GM18858 (cell line): Measurements from ENCODE around the gene MAP3K5.
A peak's percentile ranks its signal among the peaks of the same experiment; 100 is the strongest.
"Not testable (repeated sequence)": the region's sequence is repeated elsewhere in the genome, so short reads cannot be mapped to it uniquely, and the experiment has no call there.

ENCODE experiments used
- ATAC-seq: cut with Tn5 transposase; IDR thresholded peaks from one replicate; pipeline ENCODE4 v1.9.1; 2021; ENCODE audit not compliant: unreplicated experiment

Gene MAP3K5

GRCh38 chr6:136612666-136613389, 179.4 kb downstream of the MAP3K5 start:
- ATAC-seq: no peak

- ATAC-seq: no peak
These were observed 180.5 kb downstream of the MAP3K5 start for GRCh38 chr6:136611746-136612145.

GRCh38 chr6:136611133-136611532, 181.1 kb downstream of the MAP3K5 start:
- no peak for ATAC-seq

- no peak for ATAC-seq
These were observed 182.2 kb downstream of the MAP3K5 start for GRCh38 chr6:136609873-136610706.

GRCh38 chr6:136608991-136609390, 183.3 kb downstream of the MAP3K5 start:
- ATAC-seq: no peak

- peak; percentile 77 for ATAC-seq
These were observed 184.1 kb downstream of the MAP3K5 start for GRCh38 chr6:136607932-136608772.

GRCh38 chr6:136607204-136607931, 184.9 kb downstream of the MAP3K5 start:
- no peak for ATAC-seq

DNA sequence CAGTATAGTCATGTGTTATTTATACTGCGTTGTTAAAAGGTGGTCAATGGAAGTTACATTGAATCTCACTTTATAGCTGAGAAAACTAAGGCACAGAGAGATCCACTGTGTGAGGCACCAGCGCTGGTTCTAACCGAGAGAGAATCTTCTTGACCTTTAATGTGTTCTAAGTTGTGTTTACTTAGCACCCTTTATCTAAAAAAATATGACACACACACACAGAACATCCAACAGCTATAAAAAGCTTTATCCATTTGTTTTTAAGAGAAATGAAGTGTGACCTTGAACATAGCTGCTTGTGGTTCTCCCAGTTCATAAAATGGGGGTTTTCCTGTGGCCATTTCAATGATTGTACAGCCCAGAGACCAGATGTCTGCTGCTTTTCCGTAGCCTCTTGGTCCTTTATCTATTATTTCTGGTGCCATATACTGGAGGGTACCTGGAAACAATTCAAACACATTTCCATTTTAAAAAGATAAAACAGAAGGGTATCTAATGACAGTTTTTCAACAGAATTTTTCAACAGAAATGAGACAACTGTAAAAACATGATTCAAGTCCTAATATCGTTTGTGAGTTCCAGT, 187.3 kb downstream of the MAP3K5 start:
- no peak for ATAC-seq

GRCh38 chr6:136604328-136604825, 187.9 kb downstream of the MAP3K5 start:
- no peak for ATAC-seq

DNA sequence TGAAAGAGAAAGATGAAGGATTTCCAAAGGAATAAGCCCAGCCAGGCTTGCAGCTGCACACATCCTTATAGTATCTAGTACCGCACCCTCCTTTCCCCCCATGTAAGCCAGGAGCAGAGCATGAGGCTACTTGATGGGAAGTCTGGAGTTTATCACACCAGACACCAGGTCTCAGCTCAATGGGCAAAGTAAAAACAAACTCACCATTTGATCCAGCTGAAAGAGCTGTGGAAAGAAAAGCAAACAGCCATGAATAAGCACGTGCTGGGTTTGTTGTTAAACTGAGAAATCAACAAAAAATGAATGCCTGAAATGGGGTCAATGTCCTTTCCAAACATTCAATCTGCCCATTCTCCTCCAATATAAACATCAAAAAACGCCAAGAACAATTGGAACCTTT, 191.5 kb downstream of the MAP3K5 start:
- ATAC-seq: no peak

- no peak for ATAC-seq
These were observed 192.8 kb downstream of the MAP3K5 start for GRCh38 chr6:136599329-136600011.

DNA sequence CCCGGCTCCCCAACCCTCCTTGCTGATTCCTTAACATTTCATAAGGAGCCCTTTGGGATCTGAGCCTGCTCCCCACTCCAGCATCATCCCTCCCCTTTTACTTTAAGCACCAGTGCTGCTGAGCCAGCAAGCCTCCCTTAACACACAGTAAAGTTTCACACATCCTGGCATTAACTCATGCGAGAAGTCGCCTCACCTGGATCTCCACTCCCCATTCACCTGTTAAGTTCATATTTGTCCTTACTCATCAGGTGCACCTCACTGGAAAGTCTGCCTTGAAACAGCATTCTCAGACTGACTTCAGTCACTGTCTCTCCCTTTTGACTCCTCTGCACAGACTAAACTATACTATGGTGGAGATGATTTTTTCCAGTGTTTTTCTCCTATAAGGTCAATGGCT, 194.2 kb downstream of the MAP3K5 start:
- ATAC-seq: no peak

GRCh38 chr6:136594671-136595070, 197.6 kb downstream of the MAP3K5 start:
- no peak for ATAC-seq

DNA sequence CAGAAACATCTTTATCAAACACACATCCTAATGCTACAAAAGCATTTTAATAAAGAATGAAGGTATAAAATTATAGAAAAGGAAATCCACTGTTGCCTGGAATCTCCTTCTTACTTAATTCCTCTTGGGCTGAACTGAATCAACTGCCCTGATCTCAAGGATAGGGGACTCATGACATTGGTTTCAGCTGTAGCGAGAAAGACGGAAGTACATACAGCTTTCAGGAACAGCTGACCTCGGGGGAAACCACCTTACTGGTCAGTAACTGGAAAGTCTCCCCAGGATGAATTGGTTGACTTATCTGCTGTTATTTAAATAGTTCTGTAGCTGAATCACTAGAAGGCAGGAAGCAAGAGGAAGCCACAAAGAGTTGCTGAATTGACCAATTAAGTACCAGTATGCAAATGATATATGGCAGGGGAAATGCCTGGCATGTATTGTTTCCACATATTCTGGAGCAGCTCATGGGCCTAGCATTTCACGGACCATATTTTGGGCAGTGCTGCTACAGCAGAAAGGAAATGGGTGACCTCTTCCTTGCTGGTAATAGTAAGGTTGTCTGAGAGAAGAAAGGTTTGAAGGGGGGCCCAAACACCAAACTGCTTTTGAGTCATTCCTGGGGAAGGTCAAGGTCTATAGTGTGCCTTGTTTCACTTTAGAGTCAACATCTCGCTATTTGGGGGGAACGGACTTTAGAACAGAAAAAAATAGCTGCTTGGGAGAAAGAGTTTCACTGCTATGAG, 198.4 kb downstream of the MAP3K5 start:
- ATAC-seq: peak; percentile 96

DNA sequence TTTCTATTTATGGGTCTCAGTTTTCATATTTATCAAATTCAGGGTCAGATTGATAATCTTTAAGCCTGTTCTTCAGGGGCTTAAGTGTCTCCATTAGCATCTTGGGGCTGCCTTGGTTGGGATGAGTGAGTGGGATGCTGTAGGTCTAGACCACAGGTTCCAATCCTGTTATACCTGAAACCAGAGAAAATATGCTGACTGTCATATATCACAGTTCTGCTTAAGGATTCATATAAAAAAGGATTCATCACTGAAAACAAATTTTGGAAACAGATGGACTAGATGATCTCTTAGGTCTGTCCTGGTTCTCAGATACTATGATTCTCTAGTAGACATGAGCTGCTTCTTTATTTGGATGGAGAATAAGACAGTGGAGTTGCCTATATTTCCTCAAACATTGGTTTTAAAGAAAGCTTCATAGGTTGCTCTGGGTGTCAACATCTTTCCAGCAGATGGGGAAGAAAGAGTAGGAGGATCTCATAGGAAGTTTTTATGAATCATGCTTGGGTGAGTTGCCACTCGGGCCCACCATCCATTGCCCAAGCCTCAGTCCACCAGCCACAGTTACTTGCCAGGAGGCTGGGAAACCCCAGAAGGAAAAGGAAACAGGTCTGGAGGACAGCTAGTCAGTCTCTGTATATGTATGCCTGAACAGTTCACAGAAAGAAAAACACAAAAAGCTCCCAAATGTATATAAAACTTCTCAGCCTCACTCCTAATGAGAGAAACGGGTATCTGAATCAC, 199.2 kb downstream of the MAP3K5 start:
- no peak for ATAC-seq

- no peak for ATAC-seq
These were observed 200.7 kb downstream of the MAP3K5 start for GRCh38 chr6:136591617-136592016.

DNA sequence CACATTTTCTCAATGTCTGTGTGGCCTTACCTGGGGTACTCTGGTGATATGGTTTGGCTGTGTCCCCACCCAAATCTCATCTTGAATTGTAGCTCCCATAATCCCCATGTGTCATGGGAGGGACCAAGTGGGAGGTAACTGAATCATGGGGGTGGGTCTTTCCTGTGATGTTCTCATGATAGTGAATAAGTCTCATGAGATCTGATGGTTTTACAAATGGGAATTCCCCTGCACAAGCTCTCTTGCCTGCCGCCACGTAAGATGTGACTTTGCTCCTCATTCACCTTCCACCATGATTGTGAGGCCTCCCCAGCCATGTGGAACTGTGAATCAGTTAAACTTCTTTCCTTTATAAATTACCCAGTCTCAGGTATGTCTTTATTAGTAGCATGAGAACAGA, 201.4 kb downstream of the MAP3K5 start:
- not testable (repeated sequence) for ATAC-seq

DNA sequence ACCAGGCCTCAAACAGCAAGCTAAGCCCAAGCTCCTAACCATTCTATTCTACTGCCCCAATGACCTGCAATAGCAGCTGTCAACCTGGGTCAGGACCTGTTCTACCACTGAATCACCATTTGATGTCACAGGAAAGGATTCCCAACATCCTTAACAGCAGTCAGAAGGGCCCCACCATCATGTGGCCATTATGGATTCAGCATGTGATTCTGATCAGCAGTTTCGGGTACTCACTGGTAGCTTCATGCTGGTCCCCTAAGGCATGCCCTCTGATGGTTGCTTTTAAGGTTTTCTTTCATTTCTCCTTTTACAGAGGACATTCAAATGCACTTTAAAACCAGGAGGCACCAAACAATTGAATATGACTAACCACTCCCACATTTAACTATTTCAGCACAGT, 204.8 kb downstream of the MAP3K5 start:
- no peak for ATAC-seq
